ENCODE results near the gene GJB1.

DNA sequence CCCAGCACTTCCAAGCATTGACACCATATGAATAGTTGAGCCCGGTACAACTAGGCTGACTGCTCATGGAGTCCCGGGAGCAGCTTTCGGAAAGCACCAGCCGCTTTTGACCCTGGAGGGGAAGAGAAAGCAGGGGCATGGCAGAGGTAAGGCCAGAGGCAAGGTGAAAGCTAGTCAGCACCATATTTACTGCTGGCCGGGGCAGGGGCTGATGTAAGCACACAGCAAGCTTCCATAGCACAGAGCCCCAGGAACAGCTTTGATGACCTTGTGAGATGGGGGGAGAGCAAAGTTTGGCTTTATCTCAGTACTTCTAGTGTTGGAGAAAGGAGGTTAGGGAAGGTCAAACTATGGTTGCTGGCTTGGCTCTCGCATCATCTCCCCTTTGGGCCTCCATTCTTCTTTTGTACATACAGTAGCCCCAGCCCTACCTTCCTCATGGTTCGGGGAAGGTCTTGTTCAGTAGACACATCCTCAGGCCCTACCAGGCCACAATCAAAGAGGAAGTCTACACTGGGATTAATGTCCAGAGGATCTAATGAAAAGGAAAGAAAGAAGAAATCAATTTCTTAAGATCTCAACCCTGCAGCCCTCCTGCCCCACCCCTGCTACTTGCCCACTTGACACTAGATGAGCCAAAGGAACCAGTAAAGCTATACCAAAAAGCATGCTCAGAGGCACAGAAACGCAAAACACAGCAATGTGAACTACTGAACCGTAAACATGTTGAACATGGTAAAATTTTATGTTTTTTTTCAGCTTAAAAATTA lies 21.5 kb downstream of the GJB1 start:
- TF ChIP-seq ZNF70 (CRISPR knock-in tag; IDR thresholded peaks at IDR 0.05) (no peak), ZC3H10 (CRISPR knock-in tag; IDR thresholded peaks at IDR 0.05) (no peak), ARNTL (CRISPR knock-in tag; IDR thresholded peaks at IDR 0.05; ENCODE audit: borderline replicate concordance, low read depth) (no peak)
- TF ChIP-seq, protein P1, sequence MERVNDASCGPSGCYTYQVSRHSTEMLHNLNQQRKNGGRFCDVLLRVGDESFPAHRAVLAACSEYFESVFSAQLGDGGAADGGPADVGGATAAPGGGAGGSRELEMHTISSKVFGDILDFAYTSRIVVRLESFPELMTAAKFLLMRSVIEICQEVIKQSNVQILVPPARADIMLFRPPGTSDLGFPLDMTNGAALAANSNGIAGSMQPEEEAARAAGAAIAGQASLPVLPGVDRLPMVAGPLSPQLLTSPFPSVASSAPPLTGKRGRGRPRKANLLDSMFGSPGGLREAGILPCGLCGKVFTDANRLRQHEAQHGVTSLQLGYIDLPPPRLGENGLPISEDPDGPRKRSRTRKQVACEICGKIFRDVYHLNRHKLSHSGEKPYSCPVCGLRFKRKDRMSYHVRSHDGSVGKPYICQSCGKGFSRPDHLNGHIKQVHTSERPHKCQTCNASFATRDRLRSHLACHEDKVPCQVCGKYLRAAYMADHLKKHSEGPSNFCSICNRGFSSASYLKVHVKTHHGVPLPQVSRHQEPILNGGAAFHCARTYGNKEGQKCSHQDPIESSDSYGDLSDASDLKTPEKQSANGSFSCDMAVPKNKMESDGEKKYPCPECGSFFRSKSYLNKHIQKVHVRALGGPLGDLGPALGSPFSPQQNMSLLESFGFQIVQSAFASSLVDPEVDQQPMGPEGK (CRISPR knock-in tag; IDR thresholded peaks at IDR 0.05; ENCODE audit: borderline replicate concordance): no peak
- TF ChIP-seq, protein P2, sequence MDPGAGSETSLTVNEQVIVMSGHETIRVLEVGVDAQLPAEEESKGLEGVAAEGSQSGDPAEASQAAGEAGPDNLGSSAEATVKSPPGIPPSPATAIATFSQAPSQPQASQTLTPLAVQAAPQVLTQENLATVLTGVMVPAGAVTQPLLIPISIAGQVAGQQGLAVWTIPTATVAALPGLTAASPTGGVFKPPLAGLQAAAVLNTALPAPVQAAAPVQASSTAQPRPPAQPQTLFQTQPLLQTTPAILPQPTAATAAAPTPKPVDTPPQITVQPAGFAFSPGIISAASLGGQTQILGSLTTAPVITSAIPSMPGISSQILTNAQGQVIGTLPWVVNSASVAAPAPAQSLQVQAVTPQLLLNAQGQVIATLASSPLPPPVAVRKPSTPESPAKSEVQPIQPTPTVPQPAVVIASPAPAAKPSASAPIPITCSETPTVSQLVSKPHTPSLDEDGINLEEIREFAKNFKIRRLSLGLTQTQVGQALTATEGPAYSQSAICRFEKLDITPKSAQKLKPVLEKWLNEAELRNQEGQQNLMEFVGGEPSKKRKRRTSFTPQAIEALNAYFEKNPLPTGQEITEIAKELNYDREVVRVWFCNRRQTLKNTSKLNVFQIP (CRISPR knock-in tag; IDR thresholded peaks at IDR 0.05; ENCODE audit: borderline replicate concordance, low read depth): no peak
- TF ChIP-seq, protein P3, sequence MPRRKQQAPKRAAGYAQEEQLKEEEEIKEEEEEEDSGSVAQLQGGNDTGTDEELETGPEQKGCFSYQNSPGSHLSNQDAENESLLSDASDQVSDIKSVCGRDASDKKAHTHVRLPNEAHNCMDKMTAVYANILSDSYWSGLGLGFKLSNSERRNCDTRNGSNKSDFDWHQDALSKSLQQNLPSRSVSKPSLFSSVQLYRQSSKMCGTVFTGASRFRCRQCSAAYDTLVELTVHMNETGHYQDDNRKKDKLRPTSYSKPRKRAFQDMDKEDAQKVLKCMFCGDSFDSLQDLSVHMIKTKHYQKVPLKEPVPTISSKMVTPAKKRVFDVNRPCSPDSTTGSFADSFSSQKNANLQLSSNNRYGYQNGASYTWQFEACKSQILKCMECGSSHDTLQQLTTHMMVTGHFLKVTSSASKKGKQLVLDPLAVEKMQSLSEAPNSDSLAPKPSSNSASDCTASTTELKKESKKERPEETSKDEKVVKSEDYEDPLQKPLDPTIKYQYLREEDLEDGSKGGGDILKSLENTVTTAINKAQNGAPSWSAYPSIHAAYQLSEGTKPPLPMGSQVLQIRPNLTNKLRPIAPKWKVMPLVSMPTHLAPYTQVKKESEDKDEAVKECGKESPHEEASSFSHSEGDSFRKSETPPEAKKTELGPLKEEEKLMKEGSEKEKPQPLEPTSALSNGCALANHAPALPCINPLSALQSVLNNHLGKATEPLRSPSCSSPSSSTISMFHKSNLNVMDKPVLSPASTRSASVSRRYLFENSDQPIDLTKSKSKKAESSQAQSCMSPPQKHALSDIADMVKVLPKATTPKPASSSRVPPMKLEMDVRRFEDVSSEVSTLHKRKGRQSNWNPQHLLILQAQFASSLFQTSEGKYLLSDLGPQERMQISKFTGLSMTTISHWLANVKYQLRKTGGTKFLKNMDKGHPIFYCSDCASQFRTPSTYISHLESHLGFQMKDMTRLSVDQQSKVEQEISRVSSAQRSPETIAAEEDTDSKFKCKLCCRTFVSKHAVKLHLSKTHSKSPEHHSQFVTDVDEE (CRISPR knock-in tag; IDR thresholded peaks at IDR 0.05): no peak
- TF ChIP-seq, protein P4, sequence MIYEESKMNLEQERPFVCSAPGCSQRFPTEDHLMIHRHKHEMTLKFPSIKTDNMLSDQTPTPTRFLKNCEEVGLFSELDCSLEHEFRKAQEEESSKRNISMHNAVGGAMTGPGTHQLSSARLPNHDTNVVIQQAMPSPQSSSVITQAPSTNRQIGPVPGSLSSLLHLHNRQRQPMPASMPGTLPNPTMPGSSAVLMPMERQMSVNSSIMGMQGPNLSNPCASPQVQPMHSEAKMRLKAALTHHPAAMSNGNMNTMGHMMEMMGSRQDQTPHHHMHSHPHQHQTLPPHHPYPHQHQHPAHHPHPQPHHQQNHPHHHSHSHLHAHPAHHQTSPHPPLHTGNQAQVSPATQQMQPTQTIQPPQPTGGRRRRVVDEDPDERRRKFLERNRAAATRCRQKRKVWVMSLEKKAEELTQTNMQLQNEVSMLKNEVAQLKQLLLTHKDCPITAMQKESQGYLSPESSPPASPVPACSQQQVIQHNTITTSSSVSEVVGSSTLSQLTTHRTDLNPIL (CRISPR knock-in tag; IDR thresholded peaks at IDR 0.05; ENCODE audit: low read depth): no peak

Measured in SK-N-SH treated with all-trans-retinoic acid at 6 μM for 48 hours (cell line).